Activated CD4-positive, alpha-beta T cell treated with anti-CD3 and anti-CD28 coated beads for 4 hours (primary cell): Measurements from ENCODE around the gene CARS1.
A peak's percentile ranks its signal among the peaks of the same experiment; 100 is the strongest.

ENCODE experiments used
- DNase-seq, 2 donors: peaks; one replicate each; pipeline ENCODE4 v3.0.0-alpha.2; 2020

CARS1 gene

GRCh38 chr11:3058753-3059664 is 1.8 kb upstream of the CARS1 start:
- no peak for DNase-seq

GRCh38 chr11:3056296-3057068 is 741 bp downstream of the CARS1 start:
- DNase-seq = peak; percentile 23 to 25

DNA sequence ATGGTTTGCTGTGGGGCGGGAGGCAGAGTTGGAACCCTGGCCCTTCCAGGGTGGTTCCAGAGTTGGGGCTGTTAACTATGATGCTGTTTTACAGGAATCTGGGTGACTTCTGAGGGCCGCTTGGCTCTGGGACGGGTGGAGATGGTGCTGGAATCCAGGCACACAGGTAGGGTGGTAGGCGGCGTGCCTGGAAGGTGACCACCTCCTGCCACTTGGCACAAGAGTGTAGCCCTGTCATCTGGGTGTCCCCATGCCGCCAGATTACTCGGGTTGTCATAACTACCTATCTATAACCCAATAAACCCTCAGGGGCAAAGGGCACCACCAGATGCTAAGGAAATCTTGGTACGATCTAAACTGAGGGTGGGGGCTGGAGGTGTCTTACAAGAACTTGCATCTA is 1.3 kb downstream of the CARS1 start:
- no peak for DNase-seq

DNA sequence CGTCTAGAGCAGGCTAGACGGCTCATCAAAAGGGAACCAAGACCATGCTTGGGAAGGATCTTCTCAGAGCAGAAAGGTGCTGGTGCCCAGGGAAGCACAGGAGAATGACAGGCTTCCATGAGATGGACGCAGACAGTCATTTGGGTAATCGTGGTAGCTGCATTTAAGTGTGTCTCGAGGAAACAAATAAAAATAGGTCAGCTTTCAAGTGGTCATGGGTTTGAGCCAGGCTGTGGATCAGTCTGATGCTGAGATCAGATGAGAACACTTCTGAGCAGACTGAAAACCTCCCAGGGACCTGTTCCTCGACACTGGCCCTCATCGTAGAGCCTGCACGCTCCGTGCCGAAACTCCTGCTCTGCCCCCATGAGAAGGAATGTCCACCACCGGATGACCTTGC is 4.7 kb downstream of the CARS1 start:
- DNase-seq = no peak

DNA sequence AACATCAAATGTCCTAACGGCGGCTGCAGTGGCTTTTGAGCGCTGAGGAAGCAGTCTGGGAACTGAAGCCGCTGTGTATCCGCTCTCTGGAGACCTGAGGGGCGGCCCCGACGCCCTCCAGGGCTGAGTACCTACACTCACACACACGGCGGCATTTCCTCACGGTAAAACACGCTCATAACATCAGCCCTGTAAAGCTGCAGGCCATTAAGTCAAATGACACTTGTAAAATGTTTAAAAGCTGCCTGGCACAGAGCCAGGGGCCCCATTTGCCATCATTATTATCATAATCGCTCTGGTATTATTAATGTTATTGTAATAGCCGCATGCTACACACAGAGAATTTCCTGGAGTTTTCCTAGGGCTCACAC is 5.1 kb downstream of the CARS1 start:
- DNase-seq = no peak

- DNase-seq = no peak
Observed at GRCh38 chr11:3051196-3052108, 5.8 kb downstream of the CARS1 start.

DNA sequence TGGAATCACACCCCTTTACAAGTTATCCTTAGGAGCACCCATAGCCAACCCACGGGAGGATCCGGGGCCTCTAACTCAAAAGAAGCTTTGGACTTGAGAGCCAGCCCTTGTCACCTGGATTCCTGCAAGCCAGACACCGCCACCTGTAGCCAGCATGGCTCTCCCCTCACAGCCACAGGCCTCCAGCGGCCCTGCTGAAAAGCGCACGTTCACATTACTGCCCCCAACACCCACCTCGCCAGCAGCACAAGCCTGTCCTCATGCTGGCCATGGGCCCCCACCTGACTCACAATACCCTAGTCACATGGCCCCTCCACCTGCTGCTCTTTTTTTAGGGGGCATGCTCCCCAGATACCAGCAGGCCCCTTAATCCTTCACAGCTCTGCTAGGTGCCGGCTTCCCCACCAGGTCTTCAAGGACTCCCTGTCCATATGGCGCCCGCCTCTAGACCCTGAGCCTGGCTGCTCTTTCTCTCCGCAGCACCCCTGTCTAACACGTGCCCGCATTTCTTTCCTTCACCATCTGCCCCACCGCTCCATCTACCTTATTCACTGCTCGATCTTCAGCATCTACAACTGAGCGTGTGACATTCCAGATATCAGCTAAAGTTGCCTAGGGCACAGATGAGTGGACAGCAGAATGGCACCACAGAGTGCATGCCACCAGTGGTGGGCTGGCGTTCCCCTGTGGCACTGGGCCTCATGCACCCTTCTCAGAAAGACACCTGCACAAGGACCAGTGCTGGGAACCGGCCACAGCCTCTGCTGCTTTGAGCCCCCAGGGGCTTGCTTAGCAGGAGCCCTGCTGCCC is 6.6 kb downstream of the CARS1 start:
- no peak for DNase-seq

- peak; percentile 65 to 75 for DNase-seq
Observed at GRCh38 chr11:3049430-3050243, 7.6 kb downstream of the CARS1 start.

GRCh38 chr11:3047637-3048036 is 9.6 kb downstream of the CARS1 start:
- DNase-seq = no peak

- DNase-seq = no peak
Observed at GRCh38 chr11:3046641-3047040, 10.6 kb downstream of the CARS1 start.

GRCh38 chr11:3046190-3046589 is 11.0 kb downstream of the CARS1 start:
- DNase-seq = no peak

- DNase-seq = no peak
Observed at GRCh38 chr11:3044915-3045314, 12.3 kb downstream of the CARS1 start.

- no peak for DNase-seq
Observed at GRCh38 chr11:3044004-3044403, 13.2 kb downstream of the CARS1 start.

- DNase-seq = no peak
Observed at GRCh38 chr11:3043315-3043871, 13.8 kb downstream of the CARS1 start.

- no peak for DNase-seq
Observed at GRCh38 chr11:3042496-3043314, 14.5 kb downstream of the CARS1 start.

DNA sequence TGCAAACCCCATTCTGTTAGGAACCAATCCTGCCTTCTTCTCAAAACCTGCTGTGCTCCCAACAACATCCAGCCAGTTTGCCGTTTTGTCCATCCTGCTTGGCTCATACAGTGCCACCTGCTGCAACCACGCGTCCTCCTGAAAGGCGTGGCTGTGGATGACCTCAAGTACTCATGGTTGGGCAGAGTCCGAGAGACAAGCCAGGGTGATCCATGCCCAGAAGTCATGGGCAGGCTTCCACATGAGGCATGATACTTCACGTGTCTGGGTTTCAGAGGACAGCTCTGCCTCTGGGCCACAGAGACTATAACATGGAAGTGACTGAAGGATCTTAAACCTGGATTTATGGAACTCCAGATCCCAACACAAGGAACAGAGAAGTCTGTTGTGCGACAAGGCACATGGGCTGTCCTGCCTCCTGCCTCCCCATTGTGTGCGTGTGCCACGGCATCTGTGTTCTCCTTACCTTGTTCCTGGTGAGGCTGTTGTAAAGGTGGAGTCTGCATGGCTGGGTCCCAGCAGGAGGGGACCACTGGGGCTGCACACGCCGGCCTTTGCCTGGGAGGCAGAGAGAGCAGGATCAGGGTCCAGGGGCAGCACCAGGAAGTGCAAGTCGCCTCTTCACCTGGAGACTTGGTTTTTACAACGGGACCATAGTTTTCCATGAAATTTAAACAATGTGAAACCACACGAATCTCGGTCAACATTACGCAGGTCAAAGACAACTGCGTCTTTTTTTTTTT is 15.4 kb downstream of the CARS1 start:
- no peak for DNase-seq

- no peak for DNase-seq
Observed at GRCh38 chr11:3040881-3041280, 16.3 kb downstream of the CARS1 start.

DNA sequence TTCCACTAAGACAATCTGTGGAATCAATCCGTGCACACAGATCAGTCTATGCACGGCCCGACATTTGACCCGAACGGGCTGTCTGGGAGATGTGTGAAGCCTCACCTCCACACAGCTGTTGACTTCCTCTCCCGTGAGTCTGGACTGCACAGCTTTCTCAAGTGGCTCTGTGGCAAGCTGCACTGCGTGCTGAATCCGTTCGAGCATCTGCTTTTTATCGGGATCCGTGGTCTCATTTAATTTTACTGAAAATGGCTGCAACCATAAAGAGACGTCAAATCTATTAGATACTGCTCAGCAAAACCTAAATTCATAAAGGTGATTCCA is 19.3 kb downstream of the CARS1 start:
- no peak for DNase-seq
